DOHH2 (cell line): ENCODE results near the gene GLDN.

Experiments
- CTCF ChIP-seq: fragments of 200-600 bp; sonication (generic); IDR thresholded peaks from one replicate; pipeline ENCODE4 v1.5.1; 2014; ENCODE audit warnings: antibody characterized with exemption, mild to moderate bottlenecking, low read depth, low read length; ENCODE audit not compliant: poor library complexity, severe bottlenecking
- EZH2phosphoT487 ChIP-seq: fragments of 200-600 bp; sonication (generic); IDR thresholded peaks from 2 replicates; pipeline ENCODE4 v1.6.1; 2017; ENCODE audit warnings: borderline replicate concordance, mild to moderate bottlenecking, antibody characterized with exemption, low read length, moderate library complexity, mixed read lengths

DNA sequence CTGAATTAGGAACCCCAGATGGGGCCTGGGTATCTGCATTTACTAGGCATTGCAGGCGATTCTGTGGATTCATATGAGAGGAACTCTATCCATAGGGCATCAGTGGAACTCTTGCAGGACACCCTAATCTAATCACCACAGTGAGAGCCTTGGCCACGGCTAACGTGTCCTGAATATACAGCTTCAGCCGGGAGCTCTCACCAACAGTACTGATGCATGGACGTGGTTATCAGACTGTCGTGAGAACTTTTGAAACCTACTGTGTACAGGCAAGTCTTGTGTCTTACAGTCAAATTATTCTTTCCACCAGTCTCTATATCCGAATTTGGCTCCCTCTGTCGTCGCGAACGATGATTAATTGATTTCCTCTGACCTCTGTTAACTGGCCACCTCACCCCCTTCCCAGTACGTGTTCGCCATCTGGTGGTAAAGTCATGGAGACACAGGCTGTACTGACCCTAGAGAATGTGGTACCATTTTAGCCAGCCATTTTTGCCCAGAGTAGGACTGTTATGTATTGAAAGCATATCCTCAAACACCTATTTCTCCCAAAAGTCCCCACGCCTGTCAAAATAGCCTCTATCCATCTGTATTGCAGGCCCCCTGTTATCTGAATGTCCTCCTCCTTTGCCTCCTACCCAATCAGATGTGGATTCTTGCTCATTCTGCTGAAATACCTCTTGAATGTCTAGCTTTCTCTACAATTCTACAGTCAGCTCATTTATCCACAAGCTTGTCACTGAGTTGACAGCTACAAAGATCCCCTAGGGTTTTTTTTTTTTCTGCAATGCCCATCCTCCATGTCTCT is 39.7 kb downstream of the GLDN start:
- TF ChIP-seq CTCF (peak; percentile 84), EZH2phosphoT487 (no peak)
